CD4-positive, alpha-beta T cell treated with Interleukin-4 for 4 hours (primary cell): ENCODE measurements around the gene MPPED2.

Source experiments
- DNase-seq: peaks from one replicate; pipeline ENCODE4 v3.0.0-alpha.2; 2020

MPPED2 gene

GRCh38 chr11:30481796-30482195 lies 104.4 kb downstream of the MPPED2 start:
- DNase-seq: no peak

GRCh38 chr11:30481330-30481729 lies 104.8 kb downstream of the MPPED2 start:
- no peak for DNase-seq

GRCh38 chr11:30479899-30480298 lies 106.3 kb downstream of the MPPED2 start:
- DNase-seq: no peak

GRCh38 chr11:30478923-30479322 lies 107.2 kb downstream of the MPPED2 start:
- no peak for DNase-seq

GRCh38 chr11:30477061-30477460 lies 109.1 kb downstream of the MPPED2 start:
- no peak for DNase-seq

- DNase-seq: no peak
Observed at GRCh38 chr11:30474151-30474954, 111.8 kb downstream of the MPPED2 start.

GRCh38 chr11:30471244-30471643 lies 114.9 kb downstream of the MPPED2 start:
- no peak for DNase-seq

- DNase-seq: no peak
Observed at GRCh38 chr11:30468881-30469280, 117.3 kb downstream of the MPPED2 start.

- no peak for DNase-seq
Observed at GRCh38 chr11:30467176-30467575, 119.0 kb downstream of the MPPED2 start.

- DNase-seq: no peak
Observed at GRCh38 chr11:30465623-30466022, 120.5 kb downstream of the MPPED2 start.

- DNase-seq: no peak
Observed at GRCh38 chr11:30465192-30465591, 121.0 kb downstream of the MPPED2 start.

GRCh38 chr11:30463266-30463665 lies 122.9 kb downstream of the MPPED2 start:
- DNase-seq: no peak

- DNase-seq: no peak
Observed at GRCh38 chr11:30462421-30462820, 123.7 kb downstream of the MPPED2 start.

GRCh38 chr11:30459821-30460220 lies 126.3 kb downstream of the MPPED2 start:
- DNase-seq: no peak

GRCh38 chr11:30459306-30459705 lies 126.8 kb downstream of the MPPED2 start:
- DNase-seq: no peak

- no peak for DNase-seq
Observed at GRCh38 chr11:30458541-30458940, 127.6 kb downstream of the MPPED2 start.

GRCh38 chr11:30457087-30457486 lies 129.1 kb downstream of the MPPED2 start:
- DNase-seq: no peak

- no peak for DNase-seq
Observed at GRCh38 chr11:30455025-30455424, 131.1 kb downstream of the MPPED2 start.

GRCh38 chr11:30454541-30454940 lies 131.6 kb downstream of the MPPED2 start:
- DNase-seq: no peak

- no peak for DNase-seq
Observed at GRCh38 chr11:30454111-30454510, 132.0 kb downstream of the MPPED2 start.

GRCh38 chr11:30453705-30454104 lies 132.4 kb downstream of the MPPED2 start:
- DNase-seq: no peak

GRCh38 chr11:30452842-30453241 lies 133.3 kb downstream of the MPPED2 start:
- DNase-seq: no peak

GRCh38 chr11:30452114-30452513 lies 134.0 kb downstream of the MPPED2 start:
- DNase-seq: no peak

GRCh38 chr11:30451626-30452025 lies 134.5 kb downstream of the MPPED2 start:
- no peak for DNase-seq

GRCh38 chr11:30451167-30451566 lies 135.0 kb downstream of the MPPED2 start:
- no peak for DNase-seq
